Measurements from ENCODE around the gene ADAMTS16.

- TF ChIP-seq BACH2 (CRISPR knock-in tag; IDR thresholded peaks at IDR 0.05; ENCODE audit: borderline replicate concordance) (no peak), CREB5 (CRISPR knock-in tag; IDR thresholded peaks at IDR 0.05; ENCODE audit: low read depth) (no peak), PATZ1 (CRISPR knock-in tag; IDR thresholded peaks at IDR 0.05; ENCODE audit: borderline replicate concordance) (no peak), TCF4 (CRISPR knock-in tag; IDR thresholded peaks at IDR 0.05; ENCODE audit: borderline replicate concordance) (no peak), ARNTL (CRISPR knock-in tag; IDR thresholded peaks at IDR 0.05; ENCODE audit: borderline replicate concordance, low read depth) (no peak), TOX (CRISPR knock-in tag; IDR thresholded peaks at IDR 0.05; ENCODE audit: borderline replicate concordance) (no peak), CSDC2 (CRISPR knock-in tag; IDR thresholded peaks at IDR 0.05) (no peak), ZNF8 (CRISPR knock-in tag; IDR thresholded peaks at IDR 0.05) (no peak), ZFP30 (CRISPR knock-in tag; IDR thresholded peaks at IDR 0.05) (no peak), OSR1 (CRISPR knock-in tag; IDR thresholded peaks at IDR 0.05) (no peak), TSHZ2 (CRISPR knock-in tag; IDR thresholded peaks at IDR 0.05) (no peak), ZNF565 (CRISPR knock-in tag; conservative IDR thresholded peaks at IDR 0.05; ENCODE audit: low read depth) (no peak), CSRNP3 (CRISPR knock-in tag; IDR thresholded peaks at IDR 0.05) (no peak)
Measured at GRCh38 chr5:5169466-5169865, 29.3 kb downstream of the ADAMTS16 start.

Measured in SK-N-SH treated with all-trans-retinoic acid at 6 μM for 48 hours (cell line).